NOMO-1 treated with DMSO at 0.1 percent for 48 hours (cell line): ENCODE results near the gene SUSD1.

ENCODE experiments used
- DNase-seq: peaks from one replicate; lab custom pipeline; 2025; ENCODE audit not compliant: unreplicated experiment; lab: John Stamatoyannopoulos, UW

Gene SUSD1

DNA sequence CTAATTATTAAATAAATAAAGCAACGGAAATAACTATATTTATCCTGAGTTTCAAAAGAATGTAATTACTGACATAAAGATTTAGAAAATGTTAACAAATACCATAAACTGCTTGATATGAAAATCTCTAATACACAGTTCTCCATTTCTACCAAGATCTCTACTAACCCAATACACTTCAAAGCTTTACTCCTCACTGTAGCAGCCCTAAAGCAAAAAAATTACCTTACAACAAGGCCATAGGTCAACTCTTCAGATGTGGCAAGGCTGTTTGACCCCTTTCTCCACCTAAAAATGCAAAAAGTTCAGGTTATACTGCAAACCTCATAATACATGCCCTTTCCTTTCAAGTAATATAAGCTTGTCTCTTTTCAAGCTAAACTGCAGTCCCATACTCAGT is 181.8 kb downstream of the SUSD1 start:
- DNase-seq, result no peak

DNA sequence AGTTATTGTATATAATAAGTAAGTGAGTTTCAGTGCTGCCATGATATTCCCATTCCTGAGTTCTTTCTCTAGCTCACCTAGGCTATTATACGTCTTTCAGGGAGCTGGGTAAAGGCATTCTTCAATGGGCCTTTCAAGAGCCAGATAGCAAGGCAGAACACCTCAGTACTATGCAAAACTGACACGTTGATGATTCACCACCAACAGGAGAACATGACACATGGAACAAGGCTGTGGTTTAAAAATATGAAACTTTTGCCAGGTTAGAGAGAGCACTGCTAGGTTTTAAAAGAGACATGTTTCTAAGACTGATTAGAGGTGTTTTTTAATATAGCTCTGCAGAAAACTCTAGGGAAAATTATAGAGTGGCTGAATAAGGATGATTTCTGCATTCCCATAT is 182.6 kb downstream of the SUSD1 start:
- no peak for DNase-seq

DNA sequence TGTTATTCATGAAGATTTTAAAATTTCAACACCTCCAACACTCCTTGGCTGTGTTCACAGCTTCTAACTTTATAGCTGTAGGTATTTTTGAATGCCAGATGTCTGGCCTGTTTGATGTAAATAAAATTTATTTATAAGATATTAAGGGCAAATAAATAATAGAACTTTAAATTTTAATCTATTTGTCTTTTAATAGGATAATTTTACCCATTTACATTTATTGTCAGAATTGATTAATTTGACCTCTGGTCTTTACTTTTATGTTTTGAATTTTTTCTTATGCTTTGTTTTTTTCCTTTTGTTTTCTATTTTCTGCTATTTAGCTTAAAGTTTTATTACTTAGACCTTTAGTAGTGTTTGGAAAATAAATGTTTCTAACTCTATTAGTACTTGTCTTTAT is 183.9 kb downstream of the SUSD1 start:
- DNase-seq, result no peak
